Endothelial cell of umbilical vein (primary cell): ENCODE measurements around the gene CNPY1. TPM values are rescaled to one million over a fixed set of nuclear protein-coding genes. Genes with fewer than 3 reads are reported as not detected.

ENCODE experiments used
- BruUV-seq: library from RNA; stranded (reverse); fragments of 400-500 nt; replicated peaks from 2 replicates; lab custom pipeline; 2021; lab: Mats Ljungman, UMichigan
- CTCF ChIA-PET: fragments of 300-600, 350-600 bp; sonication (Branson Sonifier 250); formaldehyde crosslinking; loops from one replicate; lab custom pipeline; 2021; ENCODE audit warnings: antibody characterized with exemption, inconsistent platforms; lab: Charles Lee
- POLR2A ChIA-PET: fragments of 300-600, 350-600 bp; sonication (Branson Sonifier 250); formaldehyde crosslinking; loops from one replicate; lab custom pipeline; 2021; ENCODE audit warnings: antibody characterized with exemption, inconsistent platforms; lab: Charles Lee
- DNase-seq: peaks from one replicate; pipeline ENCODE4 v3.0.0-alpha.2; 2011; ENCODE audit warnings: low read depth, low spot score
- FAIRE-seq: peaks from 2 replicates; lab custom pipeline; 2011; peaks lifted over from hg19 to GRCh38; lab: Jason Lieb, UNC
- H2AFZ ChIP-seq: 2 replicates; pipeline ENCODE4 v1.6.0; 2012; ENCODE audit warnings: low read depth, low read length, control low read depth, inconsistent platforms
- H3K27ac ChIP-seq: 2 replicates; pipeline ENCODE4 v1.5.1; 2011; ENCODE audit warnings: low read depth, mild to moderate bottlenecking, control low read depth, low read length, moderate library complexity; ENCODE audit not compliant: insufficient read depth
- H3K27me3 ChIP-seq, 2 experiments: 2 replicates each; pipeline versions ENCODE4 v1.6.0 to v1.6.1; 2011; ENCODE audit warnings: low read length in 2 of 2, mixed read lengths in 1 of 2; ENCODE audit not compliant: control insufficient read depth in 2 of 2, insufficient read depth in 2 of 2
- H3K36me3 ChIP-seq, 2 experiments: 2 replicates in 1 of 2; 3 replicates in 1 of 2; pipeline ENCODE4 v1.5.1; 2011; ENCODE audit warnings: low read length in 2 of 2, mild to moderate bottlenecking in 1 of 2, moderate library complexity in 1 of 2; ENCODE audit not compliant: control insufficient read depth in 2 of 2, insufficient read depth in 2 of 2; ENCODE audit errors: extremely low read depth in 1 of 2
- H3K4me1 ChIP-seq: 3 replicates; pipeline ENCODE4 v1.5.1; 2011; ENCODE audit warnings: mild to moderate bottlenecking, low read length; ENCODE audit not compliant: control insufficient read depth, insufficient read depth; ENCODE audit errors: extremely low read depth
- H3K4me2 ChIP-seq: 2 replicates; pipeline ENCODE4 v1.6.1; 2011; ENCODE audit warnings: low read length, control low read depth, mixed read lengths; ENCODE audit not compliant: insufficient read depth
- H3K4me3 ChIP-seq, 3 experiments: fragments of 200-600 bp in 1 of 3; sonication (generic), shearing (Covaris generic) in 1 of 3; replicated peaks in 1 of 3; 2 replicates each; pipeline ENCODE4 v1.5.1; 2011 to 2016; ENCODE audit warnings: control low read depth in 3 of 3, low read length in 3 of 3, mild to moderate bottlenecking in 2 of 3, inconsistent platforms in 1 of 3, low read depth in 1 of 3, moderate library complexity in 1 of 3; ENCODE audit not compliant: insufficient read depth in 1 of 3
- H3K79me2 ChIP-seq: 2 replicates; pipeline ENCODE4 v1.6.0; 2012; ENCODE audit warnings: low read length, inconsistent platforms; ENCODE audit not compliant: control insufficient read depth, insufficient read depth
- H3K9ac ChIP-seq: replicated peaks from 2 replicates; pipeline ENCODE3; 2011; ENCODE audit warnings: low read length, control low read depth; ENCODE audit not compliant: insufficient read depth; ENCODE audit errors: extremely low read depth
- H3K9me1 ChIP-seq: replicated peaks from 3 replicates; pipeline ENCODE4 v1.6.0; 2011; ENCODE audit warnings: mild to moderate bottlenecking, low read length; ENCODE audit not compliant: control insufficient read depth, insufficient read depth; ENCODE audit errors: extremely low read depth
- H3K9me3 ChIP-seq: replicated peaks from 2 replicates; pipeline ENCODE4 v1.5.1; 2012; ENCODE audit warnings: low read length, inconsistent platforms; ENCODE audit not compliant: control insufficient read depth, insufficient read depth
- H4K20me1 ChIP-seq: replicated peaks from 2 replicates; pipeline ENCODE3; 2011; ENCODE audit warnings: mild to moderate bottlenecking, low read length; ENCODE audit not compliant: control insufficient read depth, insufficient read depth; ENCODE audit errors: extremely low read depth
- CTCF ChIP-seq, 2 donors: IDR thresholded peaks; 1 replicate in 1 of 2; 2 replicates in 1 of 2; pipeline ENCODE4 v1.5.1; 2011; ENCODE audit warnings: low read length in 2 of 2, mild to moderate bottlenecking in 2 of 2, moderate library complexity in 2 of 2, control low read depth in 1 of 2, inconsistent platforms in 1 of 2, low read depth in 1 of 2; ENCODE audit not compliant: insufficient read depth in 1 of 2; ENCODE audit errors: extremely low read depth in 1 of 2
- EZH2 ChIP-seq: IDR thresholded peaks from 2 replicates; pipeline ENCODE4 v1.6.1; 2012; ENCODE audit warnings: borderline replicate concordance, low read depth, mild to moderate bottlenecking, moderate library complexity, low read length, inconsistent platforms; ENCODE audit not compliant: severe bottlenecking
- FOS ChIP-seq: IDR thresholded peaks from 2 replicates; pipeline ENCODE4 v1.6.1; 2011; ENCODE audit warnings: mild to moderate bottlenecking, low read length, moderate library complexity, borderline replicate concordance; ENCODE audit not compliant: insufficient read depth
- GATA2 ChIP-seq: IDR thresholded peaks from 2 replicates; pipeline ENCODE4 v1.7.0; 2011; ENCODE audit warnings: low read depth, mild to moderate bottlenecking, moderate library complexity, mixed read lengths, low read length; ENCODE audit not compliant: insufficient read length, insufficient read depth
- JUN ChIP-seq: IDR thresholded peaks from 2 replicates; pipeline ENCODE4 v1.6.1; 2011; ENCODE audit warnings: borderline replicate concordance, low read depth; ENCODE audit not compliant: insufficient read length, insufficient read depth
- MAX ChIP-seq: IDR thresholded peaks from 2 replicates; pipeline ENCODE4 v1.6.1; 2011; ENCODE audit not compliant: insufficient read depth, insufficient read length
- MYC ChIP-seq: IDR thresholded peaks from one replicate; pipeline ENCODE4 v1.6.1; 2011; ENCODE audit warnings: mild to moderate bottlenecking, low read depth, low read length
- POLR2A ChIP-seq: IDR thresholded peaks from 2 replicates; pipeline ENCODE4 v1.6.1; 2012; ENCODE audit warnings: low read depth, mild to moderate bottlenecking, control low read depth, low read length
- POLR2AphosphoS5 ChIP-seq: IDR thresholded peaks from 2 replicates; pipeline ENCODE4 v1.6.1; 2012; ENCODE audit warnings: low read depth, mild to moderate bottlenecking, control low read depth, low read length, moderate library complexity; ENCODE audit not compliant: insufficient read depth
- dilution Hi-C: fragments of 300-500 bp; cut with MboI; formaldehyde crosslinking; loops from one replicate; pipeline ENCODE4 v1.15.0; 2019; ENCODE audit warnings: low sequenced_read_pairs; ENCODE audit not compliant: extremely low pct_ligation_motif_present
- intact Hi-C: fragments of 100-400 bp; cut with micrococcal nuclease; formaldehyde crosslinking; loops from one replicate; pipeline ENCODE4 v1.10.0; 2022
- polyA plus RNA-seq, 4 experiments: library from polyadenylated mRNA; depleted of rRNA in 3 of 4; stranded (reverse) in 3 of 4; unstranded in 1 of 4; fragments of >200 nt; gene quantifications; 2 replicates each; pipeline versions ENCODE4 v1.2.1 to v1.2.3, GENCODE V29; 2011 to 2012; ENCODE audit warnings: missing spikeins in 1 of 4
- total RNA-seq: library from RNA; stranded (reverse); gene quantifications from 2 replicates; pipeline ENCODE4 v1.2.3, GENCODE V29; 2021

CNPY1 gene
- total and polyA plus RNA-seq, 2 donors (not counting 3 experiments of a cell fraction or from before 2014, with no cell fraction given): not detected

GRCh38 chr7:155533120-155533826 is 13.1 kb downstream of the CNPY1 start:
- TF ChIP-seq EZH2: peak; percentile 98
- peak in 1 of 2 donors; percentile 0 for TF ChIP-seq CTCF (IDR thresholded peaks at IDR 0.05; ENCODE audit: extremely low read depth in 1 of 2, insufficient read depth in 1 of 2, low read depth in 1 of 2, low read length in 2 of 2)
- TF ChIP-seq POLR2A: no peak
- CTCF ChIA-PET: interaction anchor here (1.0 to 2.4 kb wide), 2 partner anchors 13 to 153 kb away, joined by 3 to 17 read pairs; partner anchors contain the start of gene CNPY1
- Histone ChIP-seq H3K9me3 (no peaks in the 10 kb centered on the region), H3K4me1 (no peaks in the 10 kb centered on the region), H3K9ac (no peak overlapping the region), H4K20me1 (no peaks in the 10 kb centered on the region), H2AFZ (no peak overlapping the region), H3K36me3 (no peaks in the 10 kb centered on the region), H3K79me2 (no peaks in the 10 kb centered on the region), H3K27ac (no peak overlapping the region), H3K4me3 (no peak overlapping the region), H3K9me1 (no peaks in the 10 kb centered on the region), H3K4me2 (no peak overlapping the region), H3K27me3 (peaks cover 28 to 31% of the 10 kb centered on the region in 2 experiments)
- no peak for FAIRE-seq
- intact Hi-C loops: loop anchor here (5.0 kb wide), 4 partner anchors 76 to 621 kb away; partner anchors contain the start of gene EN2
- BruUV-seq: no TSS peak
- dilution Hi-C loops: no loop called here
- POLR2A ChIA-PET: no interaction called here
- no peak for DNase-seq

GRCh38 chr7:155532792-155533119 is 13.6 kb downstream of the CNPY1 start:
- no peaks in the 10 kb centered on the region for H3K9me3 ChIP-seq
- intact Hi-C loops: loop anchor here (5.0 kb wide), 4 partner anchors 75 to 620 kb away; partner anchors contain the start of gene EN2
- no peaks in the 10 kb centered on the region for H3K79me2 ChIP-seq
- H3K36me3 ChIP-seq: no peaks in the 10 kb centered on the region
- no peak overlapping the region for H3K9ac ChIP-seq
- TF ChIP-seq FOS: no peak
- no peak for TF ChIP-seq MAX
- TF ChIP-seq GATA2: no peak
- no peak for TF ChIP-seq MYC
- no peak for TF ChIP-seq CTCF (IDR thresholded peaks at IDR 0.05; ENCODE audit: extremely low read depth in 1 of 2, insufficient read depth in 1 of 2, low read depth in 1 of 2, low read length in 2 of 2)
- TF ChIP-seq JUN: no peak
- TF ChIP-seq EZH2: no peak
- no peak for TF ChIP-seq POLR2A
- TF ChIP-seq POLR2AphosphoS5: no peak
- DNase-seq: no peak
- no peak overlapping the region for H3K4me3 ChIP-seq
- dilution Hi-C loops: no loop called here
- FAIRE-seq: no peak
- H3K27me3 ChIP-seq: peaks cover 28 to 31% of the 10 kb centered on the region in 2 experiments
- ChIA-PET CTCF (interaction anchor here (1.0 to 2.4 kb wide), 2 partner anchors 14 to 152 kb away, joined by 3 to 17 read pairs; partner anchors contain the start of gene CNPY1), POLR2A (no interaction called here)
- H2AFZ ChIP-seq: no peak overlapping the region
- H3K4me2 ChIP-seq: no peak overlapping the region
- H3K9me1 ChIP-seq: no peaks in the 10 kb centered on the region
- H3K4me1 ChIP-seq: no peaks in the 10 kb centered on the region
- no peak overlapping the region for H3K27ac ChIP-seq
- H4K20me1 ChIP-seq: no peaks in the 10 kb centered on the region
- no TSS peak for BruUV-seq
